Right renal pelvis (tissue), 4 donors: ENCODE measurements around the gene ATP4A. TPM values are rescaled to one million over a fixed set of nuclear protein-coding genes. Genes with fewer than 3 reads are reported as not detected.

ENCODE experiments used
- DNase-seq, 4 donors: peaks; one replicate each; pipeline ENCODE4 v3.0.0-alpha.2; 2013; ENCODE audit warnings: low read depth in 4 of 4, low spot score in 3 of 4, missing footprints in 1 of 4
- polyA plus RNA-seq, 4 donors: library from polyadenylated mRNA; unstranded; fragments of 120-200 nt; gene quantifications; one replicate each; pipeline ENCODE4 v1.2.1, GENCODE V29; 2013; ENCODE audit not compliant: insufficient read length in 4 of 4

The ATP4A gene
- polyA plus RNA-seq, 4 donors, result 0.05 to 0.10 TPM; not detected in 2

DNA sequence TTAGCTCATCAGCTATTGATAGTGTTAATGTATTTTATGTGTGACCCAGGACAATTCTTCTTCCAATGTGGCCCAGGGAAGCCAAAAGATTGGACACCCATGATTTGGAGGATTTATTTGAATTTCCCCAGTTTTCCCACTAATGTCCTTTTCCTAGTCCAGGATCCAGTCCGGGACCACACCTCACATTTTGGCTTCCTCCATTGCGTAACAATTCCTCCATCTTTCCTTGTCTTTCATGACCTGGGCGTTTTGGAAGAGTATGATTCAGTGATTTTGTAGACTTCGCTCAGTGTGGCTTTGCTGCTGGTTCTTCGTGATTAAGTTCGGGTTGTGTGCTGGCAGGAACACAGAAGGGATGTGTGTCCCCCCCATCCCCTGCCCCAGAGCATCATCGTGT lies 3.3 kb upstream of the ATP4A start:
- DNase-seq, result no peak

DNA sequence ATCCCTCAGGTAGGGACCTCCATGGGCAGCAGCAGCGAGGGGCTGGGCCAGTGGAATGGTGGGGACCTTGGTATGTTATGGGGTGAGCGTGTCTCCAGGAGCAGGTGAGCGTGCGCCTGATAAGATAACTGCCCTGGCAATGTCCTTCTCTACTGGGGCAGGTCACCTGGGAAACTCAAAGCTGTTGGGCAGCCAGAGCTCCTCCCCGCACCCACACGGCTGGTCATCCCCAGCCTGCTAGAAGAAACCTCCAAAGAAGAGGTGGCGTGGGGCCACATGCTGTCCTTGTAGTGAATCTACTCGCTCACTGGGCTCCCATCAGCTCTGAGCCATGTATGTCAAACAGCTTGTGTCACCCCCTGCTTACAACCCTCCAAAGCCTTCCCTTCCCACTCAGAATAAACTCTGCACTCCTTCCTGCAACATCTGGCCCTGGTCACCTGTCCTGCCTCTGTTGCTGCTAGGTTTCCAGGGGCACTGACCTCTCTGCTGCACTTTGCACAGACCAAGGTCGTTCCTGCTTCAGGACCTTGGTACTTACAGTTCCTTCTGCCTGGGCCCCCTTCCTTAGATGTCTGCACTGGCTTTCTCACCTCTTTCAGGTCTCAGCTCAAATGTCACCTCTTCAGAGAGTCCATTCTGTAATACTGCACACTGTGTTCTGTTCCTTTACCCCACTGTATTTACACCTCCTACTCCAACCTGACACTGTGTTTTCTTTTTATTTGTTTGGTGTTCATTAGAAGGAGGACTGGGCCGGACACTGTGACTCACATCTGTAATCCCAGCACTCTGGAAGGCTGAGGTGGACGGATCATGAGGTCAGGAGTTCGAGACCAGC lies 1.8 kb upstream of the ATP4A start:
- DNase-seq, result no peak

DNA sequence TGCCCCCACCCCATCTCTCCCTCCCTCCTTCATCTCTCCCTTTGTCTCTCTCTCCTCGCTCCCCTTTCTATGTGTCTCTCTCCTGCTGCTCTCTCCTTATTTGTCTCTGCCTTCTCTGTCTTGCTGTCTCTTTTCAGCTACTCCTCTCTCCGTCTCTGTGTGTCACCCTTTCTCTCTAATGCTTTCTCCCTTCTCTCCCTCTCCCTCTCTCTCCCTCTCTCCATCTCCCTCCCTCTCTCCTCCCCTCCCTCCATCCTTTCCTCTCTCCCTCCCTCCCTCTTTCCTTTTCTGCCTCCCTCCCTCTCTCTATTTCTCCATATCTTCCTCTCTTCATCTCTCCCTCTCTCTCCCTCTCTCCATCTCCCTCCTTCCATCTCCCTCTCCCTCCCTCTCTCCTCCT lies 682 bp downstream of the ATP4A start:
- DNase-seq, result no peak

DNA sequence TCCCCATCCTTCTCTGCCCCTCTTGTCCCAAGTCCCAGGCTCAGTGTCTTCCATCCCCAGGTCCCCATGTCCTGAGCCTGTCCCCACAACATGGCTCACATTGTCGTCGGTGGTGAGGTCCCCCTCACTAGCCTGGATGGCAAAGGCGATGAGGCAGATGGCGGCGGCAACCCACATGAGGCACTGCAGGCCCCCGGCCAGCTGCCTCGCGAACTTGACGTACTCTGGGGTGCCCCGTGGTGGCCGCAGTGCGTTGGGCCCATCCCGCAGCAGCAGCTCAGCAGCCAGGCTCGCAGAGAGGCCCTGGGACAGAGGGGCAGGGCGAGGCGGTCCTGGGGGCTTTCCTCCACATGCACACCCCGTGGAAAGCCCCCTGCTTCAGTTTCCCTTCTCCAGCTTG lies 1.1 kb downstream of the ATP4A start:
- DNase-seq, result no peak

DNA sequence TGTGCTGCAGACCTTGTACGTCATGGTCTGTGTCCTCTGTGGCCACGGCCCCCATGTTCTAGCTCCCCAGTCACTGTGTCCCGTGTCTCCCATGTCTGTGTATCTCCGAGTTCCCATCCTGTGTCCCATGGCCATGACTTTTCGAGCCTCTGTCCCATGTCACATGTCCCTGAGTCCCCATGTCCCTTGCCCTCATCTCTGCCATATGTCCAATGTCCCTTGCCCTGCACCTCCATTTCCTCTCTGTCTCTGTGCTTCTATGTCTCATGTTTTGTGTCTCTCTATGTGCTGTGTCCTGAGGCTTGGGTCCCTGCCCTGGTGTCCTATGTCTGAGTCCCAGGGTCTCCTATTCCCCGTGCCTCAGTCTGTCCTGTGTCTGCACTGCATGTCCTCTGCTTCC lies 2.0 kb downstream of the ATP4A start:
- DNase-seq, result no peak

DNA sequence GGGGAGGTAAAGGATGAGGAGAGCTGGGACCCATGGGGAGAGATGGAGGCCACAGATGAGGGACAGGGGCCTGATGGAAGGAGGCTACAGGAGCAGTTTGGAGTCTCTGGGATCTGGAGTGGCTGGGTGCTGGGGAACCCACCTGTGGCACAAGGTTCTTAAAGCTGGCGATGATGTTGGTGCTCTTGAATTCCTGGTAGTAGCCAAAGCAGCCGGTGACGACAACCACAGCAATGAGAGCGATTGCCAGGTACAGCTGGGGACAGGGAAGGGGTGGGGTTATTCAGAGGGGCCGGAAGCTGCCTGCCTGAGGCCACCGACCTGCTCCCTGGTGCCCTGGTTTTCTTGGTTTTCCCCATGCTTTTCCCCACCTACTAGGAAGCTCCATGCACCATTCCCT lies 2.8 kb downstream of the ATP4A start:
- no peak for DNase-seq

DNA sequence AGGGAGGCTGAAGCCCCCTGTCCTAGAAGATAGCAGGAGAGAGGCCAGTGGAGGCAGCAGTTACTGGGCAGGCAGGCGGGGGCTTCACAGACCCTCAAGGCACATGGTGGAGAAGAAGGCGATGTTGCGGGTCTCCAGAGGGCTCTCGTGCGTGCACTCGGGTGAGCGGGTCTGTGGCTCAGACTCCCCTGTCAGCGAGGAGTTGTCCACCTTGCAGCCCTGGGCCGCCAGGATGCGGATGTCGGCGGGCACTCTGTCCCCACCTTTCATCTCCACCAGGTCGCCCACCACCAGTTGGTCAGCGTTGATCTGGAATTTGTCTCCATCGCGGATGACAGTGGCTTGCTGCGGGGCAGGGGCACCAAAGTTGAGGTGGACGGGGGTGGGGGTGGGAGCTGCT lies 3.2 kb downstream of the ATP4A start:
- no peak for DNase-seq

DNA sequence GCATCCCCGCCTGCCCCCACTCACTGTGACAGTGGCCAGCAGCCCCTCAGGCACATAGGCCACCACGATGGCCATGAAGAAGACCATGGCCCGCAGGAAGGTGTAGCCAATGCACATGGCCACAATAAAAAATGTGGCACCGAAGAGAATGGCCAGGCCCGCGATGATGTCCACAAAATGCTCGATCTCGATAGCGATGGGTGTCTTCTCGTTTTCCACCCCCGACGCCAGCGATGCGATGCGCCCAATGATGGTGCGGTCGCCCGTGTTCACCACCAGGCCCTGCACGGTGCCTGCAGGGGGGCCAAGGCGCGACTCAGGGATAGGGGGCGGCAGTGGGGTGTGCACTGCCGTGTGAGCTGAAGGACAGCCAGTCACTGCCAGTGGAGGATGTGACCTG lies 3.7 kb downstream of the ATP4A start:
- DNase-seq, result no peak

DNA sequence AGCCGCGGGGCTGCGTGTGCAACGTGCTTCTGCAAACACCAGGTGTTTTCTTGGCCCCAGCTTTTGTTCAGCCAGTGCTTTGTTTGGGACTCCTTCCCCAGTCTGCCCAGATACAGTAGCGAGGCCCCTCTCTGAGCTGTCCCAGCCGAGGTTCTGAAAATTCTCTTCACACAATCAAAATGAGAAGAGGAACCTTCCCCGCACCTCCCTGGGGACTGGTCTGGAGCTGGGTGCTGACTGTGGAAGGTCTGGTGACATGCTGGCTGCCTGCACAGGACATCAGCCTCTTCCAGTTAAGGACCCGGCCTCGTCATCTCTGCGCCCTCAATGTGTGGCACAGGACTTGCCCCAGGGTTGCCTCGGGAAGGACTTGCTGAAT lies 4.2 kb downstream of the ATP4A start:
- DNase-seq, result no peak

DNA sequence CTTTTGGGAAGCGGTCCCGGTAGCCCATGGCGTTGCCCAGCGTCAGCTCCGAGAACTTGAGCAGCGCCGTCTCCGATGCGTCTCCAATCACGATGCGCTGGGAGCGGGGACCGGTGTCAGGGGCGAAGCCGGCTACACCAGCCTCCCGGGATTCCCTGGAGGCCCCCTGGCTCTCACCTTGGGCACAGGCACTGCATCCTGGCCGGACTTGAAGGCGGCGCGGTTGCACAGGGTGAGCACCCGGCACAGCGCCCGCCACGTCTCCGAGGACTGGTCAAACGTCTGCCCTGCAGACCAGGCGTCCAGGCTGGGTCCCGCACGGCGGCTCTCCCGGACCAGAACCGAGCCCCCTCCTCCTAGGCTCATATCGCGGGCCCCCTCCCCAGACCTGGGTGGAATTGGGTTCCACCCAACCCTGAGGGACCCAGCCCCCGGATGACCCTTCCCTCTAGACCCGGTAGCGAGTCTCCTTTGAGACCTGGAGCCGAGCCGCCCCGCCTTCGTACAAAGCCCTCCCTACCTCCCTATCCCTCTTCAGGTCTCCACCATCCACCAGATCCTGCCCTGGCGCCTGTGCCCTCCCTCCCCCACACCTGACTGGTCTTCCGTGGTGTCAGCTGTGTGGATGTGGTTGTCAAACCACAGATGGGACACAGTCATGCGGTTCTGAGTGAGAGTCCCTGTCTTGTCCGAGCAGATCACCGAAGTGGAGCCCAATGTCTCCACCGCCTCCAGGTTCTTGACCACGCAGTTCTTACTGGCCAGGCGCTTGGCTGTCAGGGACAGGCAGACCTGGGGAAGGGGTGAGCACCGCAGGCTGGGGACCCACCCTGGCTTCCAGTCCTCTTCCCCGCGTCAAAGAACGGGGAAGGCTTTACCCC lies 4.8 kb downstream of the ATP4A start:
- DNase-seq, result no peak

DNA sequence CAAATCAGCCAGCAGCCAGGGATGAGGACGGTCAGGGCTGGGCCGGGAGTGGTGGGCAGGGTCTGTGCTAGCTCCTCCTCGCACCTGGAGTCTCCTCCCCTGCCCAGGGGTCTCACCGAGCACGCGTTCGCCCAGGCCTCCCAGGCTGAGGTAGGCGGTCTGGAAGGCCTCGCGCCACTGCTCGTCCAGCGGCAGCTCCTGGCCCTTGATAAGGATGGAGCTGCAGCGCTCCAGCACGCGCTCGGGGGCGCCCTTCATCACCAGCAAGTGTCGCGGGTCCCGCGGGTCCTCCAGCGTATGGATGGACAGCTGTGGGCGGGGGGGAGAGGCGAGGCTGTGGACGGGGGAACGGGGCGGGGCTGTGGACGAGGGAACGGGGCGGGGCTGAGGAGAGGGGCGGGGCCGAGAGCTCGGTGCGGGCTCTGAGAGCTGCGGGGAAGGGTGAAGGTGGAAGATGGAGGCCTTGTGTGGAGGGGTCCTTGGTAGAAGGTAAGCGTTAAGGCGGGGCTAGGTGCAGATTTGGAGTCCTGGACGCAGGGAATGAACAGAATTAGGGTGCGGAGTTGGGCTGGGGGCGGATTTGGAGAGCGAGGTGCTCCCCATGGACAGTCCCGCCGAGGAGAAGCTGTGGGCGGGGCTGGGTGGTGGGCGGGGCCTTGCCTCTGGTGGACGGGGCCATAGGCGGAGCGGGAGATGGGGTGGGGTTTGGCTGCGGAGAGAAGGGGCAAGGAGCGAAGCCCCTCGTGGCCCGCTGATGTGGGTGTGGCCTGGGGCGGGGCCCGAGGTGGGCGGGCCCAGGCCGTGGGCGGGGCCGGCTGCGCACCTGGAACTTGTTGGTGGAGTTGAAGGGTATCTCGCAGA lies 5.7 kb downstream of the ATP4A start:
- peak in 2 of 4 donors; percentile 44 to 53 for DNase-seq

DNA sequence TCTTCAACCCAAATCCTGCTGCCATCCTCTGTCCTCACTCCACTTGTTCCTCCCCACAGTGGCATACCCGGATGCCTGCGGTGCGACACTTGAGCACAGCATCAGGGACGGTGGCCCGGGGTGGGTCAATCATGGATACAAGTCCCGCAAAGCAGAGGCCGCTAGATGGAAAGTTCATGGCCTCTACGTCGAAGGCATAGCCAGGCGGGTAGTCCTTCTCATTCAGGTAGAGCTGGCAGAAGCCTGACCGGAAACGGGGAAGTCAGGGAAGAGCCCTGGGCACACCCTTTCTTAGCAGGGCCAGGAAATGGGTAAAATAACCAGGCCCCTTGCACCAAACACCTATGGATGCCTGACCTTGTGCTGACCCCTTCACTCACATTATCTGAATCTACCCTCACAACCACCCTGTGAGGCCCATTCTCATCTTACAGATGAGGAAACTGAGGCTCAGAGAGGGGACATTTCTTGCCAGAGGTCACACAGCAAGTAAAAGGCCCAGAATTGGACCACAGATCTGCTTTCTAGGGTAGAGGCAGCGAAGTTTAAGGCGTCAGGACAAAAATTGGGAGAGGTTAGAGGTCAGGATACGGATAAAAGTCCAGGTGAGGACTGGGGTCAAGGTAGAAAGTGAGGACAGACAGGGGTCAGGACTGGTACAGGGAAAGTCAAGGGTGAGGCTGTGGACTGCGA lies 6.5 kb downstream of the ATP4A start:
- DNase-seq, result no peak

DNA sequence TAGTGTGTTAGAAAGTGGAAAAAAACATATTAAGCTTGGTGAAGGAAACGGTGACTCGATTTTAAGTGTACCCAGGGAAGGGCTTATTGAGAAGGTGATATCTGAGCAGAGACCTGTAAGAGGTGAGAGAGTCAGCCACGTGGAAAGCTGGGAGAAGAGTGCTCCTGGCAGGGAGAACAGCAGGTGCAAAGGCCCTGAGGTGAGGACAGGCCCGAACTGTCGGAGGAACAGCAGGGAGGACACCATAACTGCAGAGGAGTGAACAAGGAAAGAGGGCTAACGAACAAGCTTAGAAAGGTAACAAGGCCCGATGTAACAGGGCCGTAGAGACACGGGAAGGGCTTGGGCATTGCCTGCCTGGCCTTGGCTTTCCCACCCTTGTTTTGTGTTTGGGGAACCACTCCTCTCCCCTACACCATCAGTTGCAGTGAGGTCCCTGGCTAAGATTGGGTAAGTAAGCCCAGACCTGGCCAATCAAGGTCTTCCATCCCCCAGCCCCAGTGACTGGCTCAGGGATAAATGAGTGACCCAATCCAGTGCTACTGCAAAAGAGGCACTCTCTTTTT lies 7.3 kb downstream of the ATP4A start:
- DNase-seq, result no peak

DNA sequence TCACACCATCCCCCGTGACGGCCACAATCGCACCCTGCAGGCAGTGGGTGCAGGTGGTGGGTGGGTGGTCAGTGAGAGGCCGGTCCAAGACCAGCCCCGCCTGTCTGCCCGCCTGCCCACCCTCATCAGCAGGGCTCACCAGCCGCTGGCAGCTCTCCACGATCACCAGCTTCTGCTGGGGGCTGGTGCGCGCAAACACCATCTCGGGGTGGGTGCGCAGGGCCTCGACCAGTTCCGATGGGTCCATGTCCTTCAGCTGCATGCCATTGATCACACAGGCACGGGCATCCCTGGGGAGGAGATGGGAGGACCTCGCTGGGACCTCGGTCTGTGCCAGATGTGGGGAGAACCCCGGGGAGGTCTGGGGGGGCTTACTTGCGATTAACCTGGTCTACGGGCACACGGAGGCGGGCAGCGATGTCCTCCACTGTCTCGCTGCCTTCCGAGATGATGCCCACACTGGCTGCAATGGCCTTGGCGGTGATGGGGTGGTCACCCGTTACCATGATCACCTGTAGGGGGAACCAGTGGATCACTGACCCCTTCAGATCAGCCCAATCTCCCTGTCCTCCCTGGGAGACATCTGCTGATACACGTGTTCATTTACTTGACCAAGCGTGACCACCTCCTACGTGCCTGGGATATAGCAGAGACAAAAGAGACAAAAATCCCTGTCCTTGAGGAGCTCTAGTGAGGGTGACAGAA lies 8.0 kb downstream of the ATP4A start:
- DNase-seq, result no peak

DNA sequence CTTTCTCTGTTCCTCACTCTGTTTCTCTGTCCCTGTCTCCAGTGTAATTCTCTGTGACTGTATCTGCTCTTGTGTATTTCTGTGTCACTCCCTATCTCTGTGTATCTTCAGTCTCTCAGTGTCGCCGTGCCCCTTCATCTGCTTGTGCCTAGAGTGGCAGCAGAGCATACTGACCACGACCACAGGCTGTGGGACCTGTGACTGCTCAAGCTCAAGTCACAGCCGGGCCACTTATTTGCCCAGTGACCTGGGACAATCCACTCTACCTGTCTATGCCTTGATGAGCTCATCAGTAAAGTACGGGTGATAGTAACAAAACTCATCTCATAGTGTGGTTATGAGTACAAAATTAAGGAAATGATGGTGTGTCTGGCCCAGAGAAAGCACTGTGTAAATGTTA lies 9.4 kb downstream of the ATP4A start:
- DNase-seq, result no peak

DNA sequence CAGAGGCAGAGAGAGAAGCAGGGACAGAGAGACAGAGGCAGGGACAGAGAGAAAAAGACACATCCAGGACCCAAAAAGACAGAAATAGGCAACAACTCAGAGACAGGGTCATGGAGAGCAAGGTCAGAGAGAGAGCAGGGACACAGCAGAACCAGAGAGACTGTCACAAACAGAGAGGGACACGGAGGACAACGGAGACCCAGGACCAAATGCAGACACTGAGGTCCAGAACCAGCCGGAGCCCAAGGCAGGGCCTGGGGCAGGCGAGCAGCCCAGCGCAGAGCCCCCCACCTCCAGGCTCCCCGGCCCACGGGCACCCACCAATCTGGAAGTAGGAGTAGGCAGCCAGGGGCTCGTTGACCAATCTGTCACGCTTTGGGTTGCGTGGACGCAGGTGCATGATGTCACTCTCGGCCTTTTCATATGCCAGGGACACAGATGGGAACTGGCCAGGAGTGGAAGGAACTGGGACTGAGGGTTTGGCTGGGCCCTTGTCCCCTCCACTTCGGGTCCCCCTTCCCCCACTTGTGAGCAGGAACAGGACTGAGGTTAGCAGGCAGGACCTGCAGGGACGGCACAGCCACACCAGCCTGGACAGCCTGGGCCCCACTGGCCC lies 10.0 kb downstream of the ATP4A start:
- DNase-seq, result no peak

DNA sequence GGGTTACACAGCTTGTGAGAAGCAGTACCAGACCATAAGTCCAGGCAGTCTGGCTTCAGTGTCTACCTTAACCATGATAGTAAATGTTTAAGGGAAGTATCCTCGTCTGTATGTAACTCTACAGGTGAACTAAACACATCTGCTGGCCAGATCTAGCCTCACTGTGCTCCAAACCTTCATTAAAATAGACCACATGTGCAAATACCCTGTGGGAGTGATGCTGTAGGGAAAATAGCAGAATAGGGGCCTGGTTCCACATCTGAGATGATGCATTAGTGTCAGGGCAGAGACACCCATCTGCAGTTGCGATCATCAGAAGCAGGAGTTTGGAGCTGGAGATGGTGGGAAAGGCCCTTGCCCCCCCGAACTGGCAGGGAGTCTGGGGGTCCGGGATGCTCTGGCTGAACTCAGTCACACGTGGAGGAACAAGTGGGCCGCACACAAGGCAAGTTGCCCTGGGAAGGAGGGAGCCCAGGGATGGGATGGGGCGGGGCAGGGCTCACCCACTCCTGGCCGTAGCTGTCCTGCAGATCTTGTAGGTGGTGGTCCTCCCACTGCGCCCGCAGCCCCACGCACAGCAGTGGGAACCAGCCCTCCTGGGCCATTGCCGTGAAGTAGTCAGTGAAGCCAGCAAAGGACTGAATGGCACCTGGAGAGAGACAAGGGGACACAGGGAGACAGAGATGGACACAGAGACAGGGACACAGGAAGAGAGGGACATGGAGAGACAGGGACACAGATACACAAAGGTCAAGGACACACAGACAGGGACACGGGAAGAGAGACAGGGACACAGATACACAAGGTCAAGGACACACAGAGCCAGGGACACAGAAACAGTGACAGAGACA lies 10.7 kb downstream of the ATP4A start:
- DNase-seq, result no peak
